NCI-H146 treated with DMSO at 0.1 percent for 48 hours (cell line): ENCODE results near the gene DUSP19.
"Not testable (repeated sequence)": the region's sequence is repeated elsewhere in the genome, so short reads cannot be mapped to it uniquely, and the experiment has no call there.

Experiments
- DNase-seq: peaks from one replicate; lab custom pipeline; 2025; ENCODE audit not compliant: unreplicated experiment; lab: John Stamatoyannopoulos, UW

DUSP19 gene

GRCh38 chr2:183078464-183079138, at the start of gene DUSP19:
Gene DUSP19, plus strand, starts transcription at chr2:183078747. Its CDS starts 187 bp downstream, at chr2:183078934.
- peak; percentile 90 for DNase-seq

DNA sequence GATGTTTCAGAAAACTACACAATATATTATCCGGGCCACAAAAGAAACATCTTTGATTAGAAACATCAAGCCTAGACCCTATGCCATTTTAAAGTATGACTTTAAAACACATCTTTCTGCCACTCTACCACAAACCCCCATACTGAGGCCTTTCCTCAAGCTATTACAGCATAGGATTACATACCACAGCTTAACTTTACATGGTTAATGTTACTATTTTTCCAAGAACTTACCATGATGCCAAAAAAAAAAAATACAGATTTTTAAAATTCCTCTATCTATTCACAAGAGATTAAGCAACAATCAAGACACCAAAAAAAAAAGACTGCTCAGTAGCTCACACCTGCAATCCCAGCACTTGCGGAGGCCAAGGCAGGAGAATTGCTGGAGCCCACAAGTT, 49.3 kb upstream of the DUSP19 start:
- no peak for DNase-seq

DNA sequence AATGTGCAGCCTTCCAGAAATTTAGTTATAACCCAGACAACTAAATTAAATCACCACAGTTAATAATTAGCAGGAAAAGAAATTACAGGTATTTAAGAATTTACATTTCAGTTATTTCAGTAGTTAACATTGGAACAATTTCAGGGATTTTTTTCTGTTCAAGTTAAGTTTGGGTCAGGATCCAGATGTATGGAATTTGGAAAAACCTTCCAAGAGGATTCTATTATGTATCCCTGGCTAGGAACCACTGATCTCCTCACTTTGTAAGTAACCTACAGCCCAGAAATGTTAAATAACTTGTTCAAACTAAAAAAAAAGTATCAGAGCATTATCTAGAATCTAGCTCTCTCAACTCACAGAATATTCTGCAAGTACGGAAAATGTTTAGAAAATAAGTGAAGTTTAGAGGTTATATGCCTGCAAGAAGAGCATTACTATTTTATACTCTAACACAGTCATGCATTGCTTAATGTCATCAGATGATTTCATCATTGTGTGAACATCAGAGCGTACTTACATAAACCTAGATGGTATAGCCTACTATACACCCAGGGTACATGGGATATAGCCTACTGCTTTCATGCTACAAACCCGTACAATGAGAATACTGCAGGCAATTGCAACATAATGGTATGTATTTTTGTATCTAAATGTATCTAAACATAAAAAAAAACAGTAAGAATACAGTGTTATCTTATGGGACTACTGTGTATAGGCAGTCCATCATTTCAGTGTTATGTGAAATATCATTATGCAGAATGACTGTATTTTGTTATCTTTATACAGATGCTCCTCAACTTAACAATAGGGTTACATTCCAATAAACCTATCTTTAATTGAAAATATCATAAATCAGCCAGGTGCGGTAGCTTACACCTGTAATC, 46.4 kb upstream of the DUSP19 start:
- DNase-seq: no peak

DNA sequence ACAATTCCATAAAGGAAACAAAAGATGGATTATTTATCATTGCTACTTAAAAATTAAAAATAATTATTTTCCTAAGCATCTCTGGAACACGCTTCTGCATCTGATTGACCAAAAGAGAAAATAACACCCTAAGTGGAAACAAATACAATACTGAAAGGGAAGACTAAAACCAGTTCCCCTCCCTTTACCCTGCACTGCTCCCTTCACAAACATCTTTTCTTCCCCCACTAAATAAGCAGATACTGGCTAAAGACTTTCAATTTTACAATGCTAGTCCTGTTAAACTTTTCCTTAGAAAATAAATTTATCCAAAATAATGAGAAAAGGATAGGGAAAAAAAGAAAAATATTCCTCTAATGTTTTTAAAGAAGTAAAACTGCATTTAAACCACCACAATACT, 44.6 kb upstream of the DUSP19 start:
- no peak for DNase-seq

DNA sequence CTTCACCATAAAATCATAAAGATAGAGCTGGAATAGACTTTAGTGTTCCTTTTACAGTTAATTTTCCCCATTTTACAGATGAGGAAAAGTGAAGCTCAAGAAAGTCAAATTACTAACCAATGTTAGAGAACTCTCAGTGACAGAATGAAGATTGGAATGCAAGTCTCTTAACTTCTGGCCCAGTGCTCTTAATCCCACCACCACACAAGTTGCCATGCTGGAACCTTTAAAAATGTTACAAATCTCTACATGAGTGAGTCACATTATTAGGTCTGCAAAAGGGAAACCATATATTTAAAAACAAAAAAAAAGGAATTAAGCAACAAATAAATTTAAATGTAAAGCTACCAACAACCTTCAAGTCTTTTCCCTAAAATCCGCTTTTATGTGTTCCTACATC, 43.7 kb upstream of the DUSP19 start:
- DNase-seq: no peak

DNA sequence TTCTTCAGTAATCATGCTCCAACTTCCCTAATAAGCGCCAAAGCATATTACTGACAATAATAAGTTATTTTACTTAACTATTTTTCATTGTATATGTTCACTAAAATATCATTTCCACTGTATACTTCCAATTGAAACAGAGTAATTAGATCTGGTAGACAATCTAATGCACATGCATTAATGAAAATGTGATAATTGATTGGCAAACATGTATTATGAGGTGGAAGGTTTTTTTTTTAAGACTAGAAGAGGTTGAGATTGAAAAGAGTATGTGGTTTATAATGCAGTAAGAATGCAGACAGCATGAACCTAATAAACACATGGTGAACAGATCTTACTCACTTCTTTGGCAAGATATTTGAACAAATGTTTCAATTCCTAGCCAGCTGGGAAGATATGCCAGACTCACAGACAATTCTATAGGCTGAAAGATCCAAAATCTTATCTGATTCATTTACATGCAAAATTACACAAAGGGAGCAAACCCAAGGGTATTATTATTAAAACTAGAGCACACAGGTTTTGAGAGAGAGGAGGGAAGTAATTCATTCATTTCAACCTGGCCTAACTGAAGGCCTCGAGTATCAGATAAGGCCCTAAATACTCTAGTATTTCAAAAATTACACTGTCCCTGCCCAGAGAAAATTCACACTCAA, 43.1 kb upstream of the DUSP19 start:
- DNase-seq: no peak

DNA sequence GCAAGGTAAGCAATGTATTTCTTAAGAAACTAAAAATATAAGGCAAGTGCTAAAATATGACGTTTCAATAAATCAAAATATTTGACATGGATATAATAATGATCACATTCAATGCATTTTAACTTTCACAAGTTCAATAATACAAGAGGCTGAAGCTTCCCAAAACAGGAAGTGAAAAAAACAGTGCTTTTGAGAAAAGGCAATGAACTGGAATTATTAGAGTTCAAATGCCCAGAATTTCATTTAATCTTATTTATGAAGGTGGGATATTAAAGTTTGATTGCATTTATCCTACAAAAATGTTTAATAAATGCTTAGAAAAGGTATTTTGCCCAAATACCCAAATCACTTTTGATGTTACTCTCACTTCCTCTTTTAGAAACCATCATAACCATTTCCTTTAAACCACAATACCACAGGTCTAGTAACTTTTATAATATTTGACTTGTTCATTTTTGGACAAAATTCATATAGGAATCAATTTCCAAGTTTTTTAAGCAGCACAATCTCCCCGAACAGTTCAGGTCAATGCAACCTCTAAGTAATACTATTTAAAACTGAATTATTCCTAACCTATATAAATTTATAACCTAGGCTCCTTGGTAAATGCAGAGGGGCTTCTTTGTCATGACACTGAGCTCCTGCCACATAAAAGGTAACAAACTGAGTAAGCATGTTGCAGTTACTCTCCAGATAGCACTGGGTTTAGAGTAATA, 42.4 kb upstream of the DUSP19 start:
- no peak for DNase-seq

GRCh38 chr2:183037074-183037552, 41.4 kb upstream of the DUSP19 start:
- DNase-seq: no peak

GRCh38 chr2:183037553-183038340, 40.8 kb upstream of the DUSP19 start:
- no peak for DNase-seq

DNA sequence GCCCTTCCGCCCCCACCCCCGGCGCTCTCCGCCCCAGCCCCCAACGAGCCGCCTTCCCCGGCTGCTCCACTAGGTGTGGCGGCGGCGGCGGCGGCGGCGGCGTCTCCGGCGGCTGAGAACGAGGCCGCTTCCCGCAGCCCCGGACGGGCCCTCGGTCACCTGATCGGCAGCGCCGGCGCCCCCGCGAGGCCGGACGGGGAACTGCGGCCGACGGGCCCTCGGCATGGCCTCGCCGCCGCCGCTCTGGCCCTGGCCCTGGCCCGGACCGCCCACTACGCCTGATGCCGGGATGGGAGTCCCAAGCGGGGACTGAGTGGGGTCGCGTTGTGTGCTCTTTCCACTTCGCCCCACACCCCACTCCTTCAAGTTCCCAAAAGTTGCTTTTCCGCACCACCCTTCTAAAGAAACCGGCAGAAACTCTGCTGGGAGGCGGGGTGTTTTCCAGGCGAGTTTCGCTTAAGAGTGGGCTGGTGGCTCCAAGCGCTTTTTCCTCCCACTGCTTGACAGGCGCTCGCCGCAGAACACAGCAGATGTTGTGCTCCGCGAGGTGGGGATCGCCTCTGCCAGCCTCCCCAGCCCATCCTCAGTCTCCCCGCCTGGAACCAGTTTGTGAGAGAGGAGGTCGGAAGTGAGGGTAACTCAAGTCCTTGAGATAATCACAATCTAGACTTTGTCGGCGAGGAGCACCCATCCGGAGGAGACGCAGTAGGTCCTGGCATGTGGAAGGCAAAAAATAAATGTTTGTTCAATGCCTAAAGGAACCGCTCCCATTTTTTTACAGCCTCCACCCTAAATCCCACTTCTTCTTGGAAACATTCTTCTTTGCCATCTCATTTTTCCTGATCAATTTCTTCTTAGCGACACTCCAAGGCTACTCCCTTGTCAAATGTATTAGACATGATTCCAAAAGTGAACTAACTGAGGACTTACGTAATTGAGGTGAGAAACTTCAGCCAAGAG, 39.9 kb upstream of the DUSP19 start, which contains the start of gene NCKAP1:
Gene NCKAP1 (minus strand): TSS at position 117 of the 960 bp plus-strand sequence. CDS start 358 bp downstream, outside the sequence.
- peak; percentile 33 for DNase-seq

DNA sequence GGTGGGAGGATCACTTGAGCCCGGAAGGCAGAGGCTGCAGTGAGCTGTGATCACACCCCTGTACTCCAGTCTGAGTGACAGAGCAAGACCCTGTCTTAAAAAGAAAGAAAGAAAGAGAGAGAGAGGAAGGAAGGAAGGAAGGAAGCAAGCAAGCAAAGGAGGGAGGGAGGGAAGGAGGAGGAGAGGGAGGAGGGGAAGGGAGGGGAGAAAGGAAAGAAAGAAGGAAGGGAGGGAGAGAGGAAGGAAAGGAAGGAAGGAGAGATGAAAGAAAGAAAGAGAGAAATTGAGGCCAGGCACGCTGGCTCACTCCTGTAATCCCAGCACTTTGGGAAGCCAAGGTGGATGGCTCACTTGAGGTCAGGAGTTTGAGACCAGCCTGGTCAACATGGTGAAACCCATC, 37.9 kb upstream of the DUSP19 start:
- DNase-seq: no peak

- not testable (repeated sequence) for DNase-seq
These were observed 35.0 kb upstream of the DUSP19 start for GRCh38 chr2:183043580-183043979.

- DNase-seq: not testable (repeated sequence)
These were observed 30.9 kb upstream of the DUSP19 start for GRCh38 chr2:183047486-183048125.

GRCh38 chr2:183049420-183049819, 29.1 kb upstream of the DUSP19 start:
- DNase-seq: no peak

DNA sequence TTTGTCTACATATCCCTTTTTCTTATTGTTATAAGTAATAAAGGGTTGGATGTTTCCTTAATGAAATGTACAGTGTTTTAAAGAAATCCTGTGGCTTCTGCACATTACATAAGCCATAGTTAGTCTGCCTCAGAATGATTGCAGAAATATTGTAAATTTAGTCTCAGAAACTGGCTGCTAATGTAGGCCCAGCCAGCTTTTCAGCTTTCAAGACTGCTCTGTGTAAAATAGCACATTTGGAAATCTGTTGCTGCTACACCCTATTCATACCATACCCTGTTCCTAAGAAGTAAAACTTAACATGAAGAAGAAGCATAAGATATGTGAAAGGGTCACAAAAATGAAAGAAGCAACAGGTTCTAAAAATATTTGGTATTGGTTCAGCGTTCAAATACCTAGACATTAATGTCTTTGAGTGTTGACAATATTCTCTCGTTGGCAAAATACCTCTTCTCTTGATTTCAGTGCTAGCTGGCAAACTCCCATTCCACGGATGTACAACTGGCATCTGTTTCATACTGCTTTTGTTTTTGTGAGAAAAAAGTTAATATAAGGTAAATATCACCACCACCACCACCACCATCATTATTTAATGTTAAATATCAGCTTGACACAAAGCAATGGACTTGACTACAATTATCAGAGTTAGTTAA, 21.1 kb upstream of the DUSP19 start:
- no peak for DNase-seq

DNA sequence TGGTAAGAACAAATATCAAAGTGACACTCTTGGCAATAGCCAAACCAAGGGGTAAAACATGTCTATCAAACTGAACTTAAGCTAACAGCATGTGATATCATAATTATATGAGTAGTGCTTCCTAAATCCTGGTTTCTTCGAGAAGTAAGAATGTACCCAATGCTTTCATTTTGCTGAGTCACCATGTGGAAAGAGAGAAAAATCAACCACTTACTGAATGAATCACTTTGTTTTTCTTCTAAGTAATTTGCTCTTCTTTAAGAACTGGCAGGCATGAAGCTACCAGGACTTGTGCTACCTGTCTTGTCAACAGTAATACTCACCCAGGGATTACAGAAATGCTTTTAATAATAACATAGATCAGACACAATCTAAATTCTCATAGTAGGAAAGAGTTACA, 19.0 kb upstream of the DUSP19 start:
- no peak for DNase-seq

GRCh38 chr2:183060571-183061231, 17.8 kb upstream of the DUSP19 start:
- DNase-seq: no peak
